PC-3 (cell line): ENCODE measurements around the gene EXD3. TPM values are rescaled to one million over a fixed set of nuclear protein-coding genes. Genes with fewer than 3 reads are reported as not detected.

Source experiments
- ATAC-seq: fragments of 200-7000 bp; cut with Tn5 transposase; 2 replicates; pipeline ENCODE4 v1.9.1; 2020; ENCODE audit warnings: mild to moderate bottlenecking, moderate library complexity
- BruUV-seq: library from RNA; stranded (reverse); fragments of 400-500 nt; replicated peaks from 2 replicates; lab custom pipeline; 2021; lab: Mats Ljungman, UMichigan
- CTCF ChIA-PET: fragments of 300-600 bp; sonication (Branson Sonifier 250); formaldehyde crosslinking; loops from one replicate; lab custom pipeline; 2022; ENCODE audit warnings: antibody characterized with exemption; lab: Charles Lee
- POLR2A ChIA-PET: fragments of 300-600 bp; sonication (Branson Sonifier 250); formaldehyde crosslinking; loops from one replicate; lab custom pipeline; 2022; ENCODE audit warnings: antibody characterized with exemption; ENCODE audit not compliant: unreplicated experiment; lab: Charles Lee
- DNase-seq: peaks from one replicate; pipeline ENCODE4 v3.0.0-alpha.2; 2015
- H2AFZ ChIP-seq: fragments of 300-600 bp; sonication (generic); 2 replicates; pipeline ENCODE4 v1.6.0; 2016; ENCODE audit warnings: antibody characterized with exemption, low read length
- H3F3A ChIP-seq: fragments of 300-600 bp; sonication (generic); one replicate; pipeline ENCODE4 v1.6.0; 2017; ENCODE audit warnings: antibody characterized with exemption, low read length, control low read depth, mild to moderate bottlenecking; ENCODE audit not compliant: unreplicated experiment
- H3K27ac ChIP-seq: fragments of 300-600 bp; sonication (generic); 2 replicates; pipeline ENCODE4 v1.5.1; 2016; ENCODE audit warnings: mild to moderate bottlenecking, low read length
- H3K27me3 ChIP-seq: fragments of 300-600 bp; sonication (generic); 2 replicates; pipeline ENCODE4 v1.6.1; 2016; ENCODE audit warnings: low read length, mixed read lengths
- H3K36me3 ChIP-seq: fragments of 300-600 bp; sonication (generic); 2 replicates; pipeline ENCODE4 v1.6.1; 2016; ENCODE audit warnings: low read depth, mixed run types, low read length, mixed read lengths
- H3K4me1 ChIP-seq: fragments of 300-600 bp; sonication (generic); 2 replicates; pipeline ENCODE4 v1.5.1; 2016; ENCODE audit warnings: low read length; ENCODE audit not compliant: insufficient read depth
- H3K4me2 ChIP-seq: fragments of 300-600 bp; sonication (generic); 2 replicates; pipeline ENCODE4 v1.6.0; 2016; ENCODE audit warnings: low read length
- H3K4me3 ChIP-seq: fragments of 300-600 bp; sonication (generic); 2 replicates; pipeline ENCODE4 v1.5.1; 2016; ENCODE audit warnings: mild to moderate bottlenecking, low read length, mixed read lengths
- H3K79me2 ChIP-seq: fragments of 300-600 bp; sonication (generic); 2 replicates; pipeline ENCODE4 v1.6.1; 2017; ENCODE audit warnings: low read length, mixed read lengths
- H3K9ac ChIP-seq: fragments of 300-600 bp; sonication (generic); 2 replicates; pipeline ENCODE4 v1.6.0; 2016; ENCODE audit warnings: mild to moderate bottlenecking, low read length
- H3K9me2 ChIP-seq: fragments of 300-600 bp; sonication (generic); replicated peaks from 2 replicates; pipeline ENCODE4 v1.6.1; 2016; ENCODE audit warnings: mixed run types, low read length, mixed read lengths
- H3K9me3 ChIP-seq: fragments of 300-600 bp; sonication (generic); 2 replicates; pipeline ENCODE4 v1.6.1; 2016; ENCODE audit warnings: low read length, mixed read lengths
- H4K20me1 ChIP-seq: fragments of 300-600 bp; sonication (generic); 2 replicates; pipeline ENCODE4 v1.6.1; 2016; ENCODE audit warnings: low read length, mixed read lengths
- EZH2 ChIP-seq: fragments of 300-600 bp; sonication (generic); IDR thresholded peaks from one replicate; pipeline ENCODE4 v1.6.1; 2017; ENCODE audit warnings: antibody characterized with exemption, mild to moderate bottlenecking, low read length; ENCODE audit not compliant: unreplicated experiment
- EZH2phosphoT487 ChIP-seq: fragments of 300-600 bp; sonication (generic); IDR thresholded peaks from 2 replicates; pipeline ENCODE4 v1.6.1; 2018; ENCODE audit warnings: mild to moderate bottlenecking, antibody characterized with exemption, low read length, borderline replicate concordance
- intact Hi-C: fragments of 100-400 bp; cut with micrococcal nuclease; formaldehyde crosslinking; loops from 2 replicates; pipeline ENCODE4 v1.9.0; 2023
- total RNA-seq: library from RNA; depleted of rRNA; stranded (reverse); fragments of >200 nt; gene quantifications from 2 replicates; pipeline ENCODE4 v1.2.3, GENCODE V29; 2014
- TF ChIP-seq, protein P1 (sequence below): fragments of 300-600 bp; sonication (generic); conservative IDR thresholded peaks from 2 replicates; pipeline ENCODE4 v1.5.1; 2017; ENCODE audit warnings: antibody characterized with exemption, low read depth, mild to moderate bottlenecking, low read length

The EXD3 gene
- total RNA-seq, 1 experiment from 2014 or later, result 1.9 TPM

DNA sequence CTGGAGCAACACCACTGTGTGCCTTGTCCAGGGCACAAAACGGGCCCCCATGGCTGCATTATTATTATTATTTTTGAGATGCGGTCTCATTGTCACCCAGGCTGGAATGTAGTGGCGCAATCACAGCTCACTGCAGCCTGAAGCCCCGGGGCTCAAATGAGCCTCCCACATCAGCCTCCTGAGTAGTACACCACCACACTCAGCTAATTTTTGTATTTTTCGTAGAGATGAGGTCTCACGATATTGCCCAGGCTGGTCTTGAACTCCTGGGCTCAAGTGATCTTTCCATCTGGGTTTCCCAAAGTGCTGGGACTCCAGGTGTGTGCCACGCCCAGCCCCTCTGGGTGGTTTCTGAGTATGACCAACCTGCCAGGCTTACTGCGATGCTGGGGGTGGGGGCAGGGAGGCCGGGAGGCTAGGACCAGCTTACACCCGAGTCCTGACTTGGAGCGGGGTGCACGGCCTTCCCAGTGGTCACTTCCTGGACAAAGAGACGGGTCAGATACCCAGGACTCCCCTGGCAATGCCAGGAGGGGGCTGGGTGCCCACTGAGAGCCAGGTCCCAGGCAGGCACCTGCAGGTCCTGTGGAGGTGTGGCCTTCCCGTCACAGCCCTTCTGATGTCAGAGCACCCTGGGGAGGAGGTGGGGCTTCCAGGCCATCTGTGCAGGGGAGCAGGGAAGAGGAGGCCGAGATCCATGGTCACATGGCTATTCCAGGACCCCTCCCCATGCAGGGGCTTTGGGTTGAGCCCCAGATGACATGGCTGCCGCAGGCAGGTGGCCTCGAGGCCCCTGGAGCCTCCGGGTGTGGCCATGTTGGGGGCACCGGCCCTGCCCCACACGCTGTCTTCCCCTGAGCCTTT lies 112.5 kb downstream of the EXD3 start:
- ChIA-PET POLR2A (no interaction called here), CTCF (no interaction called here)
- no peaks in the 10 kb centered on the region for H3K27me3 ChIP-seq
- no peaks in the 10 kb centered on the region for H3K79me2 ChIP-seq
- DNase-seq, result peak; percentile 11
- no peaks in the 10 kb centered on the region for H3K9me2 ChIP-seq
- TF ChIP-seq EZH2phosphoT487, result no peak
- TF ChIP-seq, protein P1, sequence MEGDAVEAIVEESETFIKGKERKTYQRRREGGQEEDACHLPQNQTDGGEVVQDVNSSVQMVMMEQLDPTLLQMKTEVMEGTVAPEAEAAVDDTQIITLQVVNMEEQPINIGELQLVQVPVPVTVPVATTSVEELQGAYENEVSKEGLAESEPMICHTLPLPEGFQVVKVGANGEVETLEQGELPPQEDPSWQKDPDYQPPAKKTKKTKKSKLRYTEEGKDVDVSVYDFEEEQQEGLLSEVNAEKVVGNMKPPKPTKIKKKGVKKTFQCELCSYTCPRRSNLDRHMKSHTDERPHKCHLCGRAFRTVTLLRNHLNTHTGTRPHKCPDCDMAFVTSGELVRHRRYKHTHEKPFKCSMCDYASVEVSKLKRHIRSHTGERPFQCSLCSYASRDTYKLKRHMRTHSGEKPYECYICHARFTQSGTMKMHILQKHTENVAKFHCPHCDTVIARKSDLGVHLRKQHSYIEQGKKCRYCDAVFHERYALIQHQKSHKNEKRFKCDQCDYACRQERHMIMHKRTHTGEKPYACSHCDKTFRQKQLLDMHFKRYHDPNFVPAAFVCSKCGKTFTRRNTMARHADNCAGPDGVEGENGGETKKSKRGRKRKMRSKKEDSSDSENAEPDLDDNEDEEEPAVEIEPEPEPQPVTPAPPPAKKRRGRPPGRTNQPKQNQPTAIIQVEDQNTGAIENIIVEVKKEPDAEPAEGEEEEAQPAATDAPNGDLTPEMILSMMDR, result no peak
- TF ChIP-seq EZH2, result no peak
- no peak for ATAC-seq
- no TSS peak for BruUV-seq
- no peaks in the 10 kb centered on the region for H3K36me3 ChIP-seq
- H3K4me3 ChIP-seq, result no peak overlapping the region
- H3K4me2 ChIP-seq, result peak overlapping the region; percentile 53
- peak overlapping the region; percentile 97 for H3K27ac ChIP-seq
- intact Hi-C loops, result no loop called here
- no peak overlapping the region for H2AFZ ChIP-seq
- H4K20me1 ChIP-seq, result no peaks in the 10 kb centered on the region
- H3F3A ChIP-seq, result no peaks in the 10 kb centered on the region
- peaks cover 21% of the 10 kb centered on the region for H3K4me1 ChIP-seq
- peak overlapping the region; percentile 94 for H3K9ac ChIP-seq
- no peaks in the 10 kb centered on the region for H3K9me3 ChIP-seq

DNA sequence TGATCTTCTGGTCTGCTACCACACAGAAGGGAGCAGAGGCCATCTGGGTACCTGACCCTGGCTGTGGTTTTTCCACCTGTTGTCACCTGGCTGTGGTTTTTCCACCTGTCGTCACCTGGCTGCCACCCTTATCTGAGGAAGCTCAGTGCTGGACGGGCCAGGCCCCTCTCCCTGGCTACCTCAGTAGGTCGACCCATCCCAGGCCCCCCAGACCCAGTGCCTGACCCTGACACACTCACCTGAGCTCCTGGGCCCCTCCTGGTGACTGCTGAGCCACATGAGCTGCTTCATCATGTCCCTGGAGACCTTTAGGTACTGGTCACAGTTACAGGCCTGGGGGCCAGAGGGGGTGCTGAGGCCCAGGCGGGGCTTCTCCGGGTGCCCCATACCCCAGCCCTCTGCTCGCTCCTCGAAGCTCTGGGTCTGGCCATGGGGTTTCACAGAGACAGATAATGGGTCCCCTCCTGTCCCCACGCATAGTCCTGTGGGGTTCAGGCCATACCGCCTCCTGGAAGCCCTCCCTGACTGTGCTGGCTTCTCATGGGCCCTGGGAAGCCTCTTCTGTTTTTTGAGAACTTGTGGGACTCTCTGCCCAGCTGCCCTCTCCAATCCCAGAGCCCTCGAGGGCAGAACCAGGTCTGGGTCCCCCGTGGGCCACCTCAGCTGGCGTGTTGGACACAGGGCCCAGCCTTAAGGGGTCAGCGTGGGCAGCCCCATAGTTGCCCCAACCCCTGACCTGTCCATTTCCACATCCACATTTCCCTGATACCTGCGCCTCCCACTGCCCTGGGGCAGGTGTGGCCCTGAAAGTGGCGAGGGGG lies 113.4 kb downstream of the EXD3 start:
- Histone ChIP-seq H3K9ac (peak overlapping the region; percentile 94), H3K9me3 (no peaks in the 10 kb centered on the region), H3K4me1 (peaks cover 20% of the 10 kb centered on the region), H3K36me3 (no peaks in the 10 kb centered on the region), H2AFZ (no peak overlapping the region), H3K4me2 (no peak overlapping the region), H3K9me2 (no peaks in the 10 kb centered on the region), H3K79me2 (no peaks in the 10 kb centered on the region), H3K27me3 (no peaks in the 10 kb centered on the region), H3K27ac (peak overlapping the region; percentile 97), H3F3A (no peaks in the 10 kb centered on the region), H4K20me1 (no peaks in the 10 kb centered on the region), H3K4me3 (no peak overlapping the region)
- no peak for DNase-seq
- no peak for ATAC-seq
- intact Hi-C loops, result no loop called here
- CTCF ChIA-PET, result no interaction called here
- POLR2A ChIA-PET, result no interaction called here
- BruUV-seq, result no TSS peak
- no peak for TF ChIP-seq EZH2phosphoT487
- TF ChIP-seq, protein P1, result no peak
- no peak for TF ChIP-seq EZH2
